ENCODE results near the gene EEF1AKMT2.

DNA sequence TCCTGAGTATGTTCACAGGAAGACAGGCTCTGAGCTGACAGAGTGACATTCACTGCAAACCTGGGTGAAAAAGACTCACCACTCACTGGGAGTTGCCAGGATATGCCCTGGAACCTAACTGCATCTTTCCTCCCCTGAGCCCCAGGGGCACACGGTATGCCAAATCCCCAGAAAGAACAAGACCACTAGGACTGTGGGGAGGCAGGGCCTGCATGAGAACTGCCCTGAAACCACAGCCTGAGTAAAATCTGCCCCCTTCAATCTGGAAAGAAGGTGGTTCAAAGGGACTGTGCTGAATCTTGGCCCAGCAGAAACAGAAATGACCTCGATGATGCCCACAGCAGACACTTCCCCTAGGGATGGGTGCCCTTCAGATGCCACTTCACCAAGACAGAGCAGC lies 54.0 kb downstream of the EEF1AKMT2 start:
- TF ChIP-seq, protein P1, sequence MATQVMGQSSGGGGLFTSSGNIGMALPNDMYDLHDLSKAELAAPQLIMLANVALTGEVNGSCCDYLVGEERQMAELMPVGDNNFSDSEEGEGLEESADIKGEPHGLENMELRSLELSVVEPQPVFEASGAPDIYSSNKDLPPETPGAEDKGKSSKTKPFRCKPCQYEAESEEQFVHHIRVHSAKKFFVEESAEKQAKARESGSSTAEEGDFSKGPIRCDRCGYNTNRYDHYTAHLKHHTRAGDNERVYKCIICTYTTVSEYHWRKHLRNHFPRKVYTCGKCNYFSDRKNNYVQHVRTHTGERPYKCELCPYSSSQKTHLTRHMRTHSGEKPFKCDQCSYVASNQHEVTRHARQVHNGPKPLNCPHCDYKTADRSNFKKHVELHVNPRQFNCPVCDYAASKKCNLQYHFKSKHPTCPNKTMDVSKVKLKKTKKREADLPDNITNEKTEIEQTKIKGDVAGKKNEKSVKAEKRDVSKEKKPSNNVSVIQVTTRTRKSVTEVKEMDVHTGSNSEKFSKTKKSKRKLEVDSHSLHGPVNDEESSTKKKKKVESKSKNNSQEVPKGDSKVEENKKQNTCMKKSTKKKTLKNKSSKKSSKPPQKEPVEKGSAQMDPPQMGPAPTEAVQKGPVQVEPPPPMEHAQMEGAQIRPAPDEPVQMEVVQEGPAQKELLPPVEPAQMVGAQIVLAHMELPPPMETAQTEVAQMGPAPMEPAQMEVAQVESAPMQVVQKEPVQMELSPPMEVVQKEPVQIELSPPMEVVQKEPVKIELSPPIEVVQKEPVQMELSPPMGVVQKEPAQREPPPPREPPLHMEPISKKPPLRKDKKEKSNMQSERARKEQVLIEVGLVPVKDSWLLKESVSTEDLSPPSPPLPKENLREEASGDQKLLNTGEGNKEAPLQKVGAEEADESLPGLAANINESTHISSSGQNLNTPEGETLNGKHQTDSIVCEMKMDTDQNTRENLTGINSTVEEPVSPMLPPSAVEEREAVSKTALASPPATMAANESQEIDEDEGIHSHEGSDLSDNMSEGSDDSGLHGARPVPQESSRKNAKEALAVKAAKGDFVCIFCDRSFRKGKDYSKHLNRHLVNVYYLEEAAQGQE (IDR thresholded peaks at IDR 0.05; ENCODE audit: low read depth), result no peak
- no peak for TF ChIP-seq RAD21 (IDR thresholded peaks at IDR 0.05; ENCODE audit: low read depth)
- TF ChIP-seq, protein P2, sequence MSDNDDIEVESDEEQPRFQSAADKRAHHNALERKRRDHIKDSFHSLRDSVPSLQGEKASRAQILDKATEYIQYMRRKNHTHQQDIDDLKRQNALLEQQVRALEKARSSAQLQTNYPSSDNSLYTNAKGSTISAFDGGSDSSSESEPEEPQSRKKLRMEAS (IDR thresholded peaks at IDR 0.05), result no peak
- no peak for TF ChIP-seq CEBPB (IDR thresholded peaks at IDR 0.05)
- TF ChIP-seq EP300 (IDR thresholded peaks at IDR 0.05; ENCODE audit: borderline replicate concordance), result no peak
- no peak for TF ChIP-seq NFIC (IDR thresholded peaks at IDR 0.05)
- TF ChIP-seq, protein P3, sequence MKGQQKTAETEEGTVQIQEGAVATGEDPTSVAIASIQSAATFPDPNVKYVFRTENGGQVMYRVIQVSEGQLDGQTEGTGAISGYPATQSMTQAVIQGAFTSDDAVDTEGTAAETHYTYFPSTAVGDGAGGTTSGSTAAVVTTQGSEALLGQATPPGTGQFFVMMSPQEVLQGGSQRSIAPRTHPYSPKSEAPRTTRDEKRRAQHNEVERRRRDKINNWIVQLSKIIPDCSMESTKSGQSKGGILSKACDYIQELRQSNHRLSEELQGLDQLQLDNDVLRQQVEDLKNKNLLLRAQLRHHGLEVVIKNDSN (IDR thresholded peaks at IDR 0.05), result no peak
- no peak for TF ChIP-seq YY1 (IDR thresholded peaks at IDR 0.05; ENCODE audit: low read depth)
- no peak for TF ChIP-seq ZBTB7A (IDR thresholded peaks at IDR 0.05; ENCODE audit: low read depth)
- TF ChIP-seq CREB1 (IDR thresholded peaks at IDR 0.05; ENCODE audit: low read depth), result no peak
- TF ChIP-seq EGR1 (IDR thresholded peaks at IDR 0.05), result no peak
- TF ChIP-seq TAF1 (IDR thresholded peaks at IDR 0.05; ENCODE audit: low read depth), result no peak
- TF ChIP-seq FOXM1 (IDR thresholded peaks at IDR 0.05; ENCODE audit: borderline replicate concordance, low read depth), result no peak
- TF ChIP-seq TEAD4 (IDR thresholded peaks at IDR 0.05), result no peak
